HepG2 (cell line): ENCODE measurements around the gene RHOD. TPM values are rescaled to one million over a fixed set of nuclear protein-coding genes. Genes with fewer than 3 reads are reported as not detected.

Experiments
- GATAD2A ChIP-seq: IDR thresholded peaks from 2 replicates; pipeline ENCODE4 v1.6.1; 2016
- HNRNPLL ChIP-seq: fragments of 200-400 bp; formaldehyde crosslinking; IDR thresholded peaks from 2 replicates; pipeline ENCODE4 v1.6.1; 2017; ENCODE audit warnings: mild to moderate bottlenecking, low read depth, low read length; ENCODE audit not compliant: poor library complexity, severe bottlenecking
- ISL2 ChIP-seq: sonication (generic); formaldehyde crosslinking; IDR thresholded peaks from 2 replicates; pipeline ENCODE4 v1.5.0; 2020; ENCODE audit warnings: missing genetic modification reagents
- KDM2A ChIP-seq: sonication (generic); formaldehyde crosslinking; IDR thresholded peaks from 2 replicates; pipeline ENCODE4 v1.4.0; 2020; ENCODE audit warnings: low read depth, missing genetic modification reagents, borderline replicate concordance
- KDM5B ChIP-seq: sonication (generic); formaldehyde crosslinking; IDR thresholded peaks from 2 replicates; pipeline ENCODE4 v1.4.0; 2020; ENCODE audit warnings: missing genetic modification reagents, mild to moderate bottlenecking, borderline replicate concordance
- MTA1 ChIP-seq: sonication (generic); formaldehyde crosslinking; IDR thresholded peaks from 2 replicates; pipeline ENCODE4 v1.4.0; 2020; ENCODE audit warnings: missing genetic modification reagents, mild to moderate bottlenecking, borderline replicate concordance
- NFATC3 ChIP-seq: sonication (generic); formaldehyde crosslinking; IDR thresholded peaks from 2 replicates; pipeline ENCODE4 v1.5.1; 2020; ENCODE audit warnings: mild to moderate bottlenecking, missing genetic modification reagents
- SMAD9 ChIP-seq: sonication (generic); formaldehyde crosslinking; IDR thresholded peaks from 2 replicates; pipeline ENCODE4 v1.5.1; 2020; ENCODE audit warnings: mild to moderate bottlenecking, missing genetic modification reagents
- SMC3 ChIP-seq: IDR thresholded peaks from 2 replicates; pipeline ENCODE4 v1.6.1; 2011; ENCODE audit warnings: low read length, improper control_type of control experiment
- SOX6 ChIP-seq, 2 experiments: fragments of 450-650 bp in 1 of 2; sonication (generic) in 1 of 2; formaldehyde crosslinking in 1 of 2; IDR thresholded peaks; 2 replicates each; pipeline versions ENCODE4 v1.4.0 to v1.6.1; 2017 to 2020; ENCODE audit warnings: antibody characterized with exemption in 1 of 2, mild to moderate bottlenecking in 1 of 2, missing genetic modification reagents in 1 of 2
- STAG1 ChIP-seq: sonication (generic); formaldehyde crosslinking; IDR thresholded peaks from 2 replicates; pipeline ENCODE4 v1.4.0; 2020; ENCODE audit warnings: missing genetic modification reagents
- TOPORS ChIP-seq: sonication (generic); formaldehyde crosslinking; IDR thresholded peaks from 2 replicates; pipeline ENCODE4 v1.8.0; 2023; ENCODE audit warnings: mild to moderate bottlenecking, missing genetic modification reagents
- TRIM24 ChIP-seq: sonication (generic); formaldehyde crosslinking; IDR thresholded peaks from 2 replicates; pipeline ENCODE4 v1.8.0; 2022; ENCODE audit warnings: mild to moderate bottlenecking, missing genetic modification reagents
- XRCC5 ChIP-seq: fragments of 200-400 bp; formaldehyde crosslinking; optimal IDR thresholded peaks from 2 replicates; pipeline ENCODE3; 2017; ENCODE audit warnings: mild to moderate bottlenecking, low read length
- ZNF326 ChIP-seq: sonication (generic); formaldehyde crosslinking; IDR thresholded peaks from 2 replicates; pipeline ENCODE4 v1.4.0; 2020; ENCODE audit warnings: missing genetic modification reagents, borderline replicate concordance
- ZNF333 ChIP-seq: sonication (generic); formaldehyde crosslinking; IDR thresholded peaks from 2 replicates; pipeline ENCODE4 v1.4.0; 2020; ENCODE audit warnings: mild to moderate bottlenecking, missing genetic modification reagents, borderline replicate concordance
- ZNF776 ChIP-seq: sonication (generic); formaldehyde crosslinking; IDR thresholded peaks from 2 replicates; pipeline ENCODE4 v1.4.0; 2020; ENCODE audit warnings: mild to moderate bottlenecking, missing genetic modification reagents
- polyA plus RNA-seq, 8 experiments: library from polyadenylated mRNA; depleted of rRNA in 3 of 8; stranded (reverse) in 7 of 8; unstranded in 1 of 8; fragments of >200 nt; fragmentation: Illumina TruSeq in 4 of 8; extraction: Trizol in 4 of 8; gene quantifications; 2 replicates each; pipeline versions ENCODE4 v1.2.1 to v1.2.3, GENCODE V29; 2011 to 2016; ENCODE audit warnings: low read depth in 4 of 8, missing spikeins in 1 of 8, mixed read lengths in 1 of 8; ENCODE audit not compliant: insufficient read depth in 1 of 8
- total RNA-seq, 5 experiments: library from RNA; depleted of rRNA; stranded (reverse); fragments of >200 nt; fragmentation: Illumina TruSeq; extraction: Trizol; gene quantifications; 2 replicates each; pipeline ENCODE4 v1.2.3, GENCODE V29; 2016; ENCODE audit warnings: low read depth in 1 of 5
- TF ChIP-seq, protein P1 (sequence below): sonication (generic); formaldehyde crosslinking; IDR thresholded peaks from 2 replicates; pipeline ENCODE4 v1.9.0; 2022; ENCODE audit warnings: missing genetic modification reagents, mild to moderate bottlenecking, borderline replicate concordance
- TF ChIP-seq, protein P2 (sequence below): sonication (generic); formaldehyde crosslinking; IDR thresholded peaks from 2 replicates; pipeline ENCODE4 v1.5.1; 2020; ENCODE audit warnings: missing genetic modification reagents, mild to moderate bottlenecking, borderline replicate concordance
- TF ChIP-seq, protein P3 (sequence below): sonication (generic); formaldehyde crosslinking; IDR thresholded peaks from 2 replicates; pipeline ENCODE4 v1.4.0; 2020; ENCODE audit warnings: mild to moderate bottlenecking, missing genetic modification reagents
- TF ChIP-seq, protein P4 (sequence below): sonication (generic); formaldehyde crosslinking; IDR thresholded peaks from 2 replicates; pipeline ENCODE4 v1.4.0; 2020; ENCODE audit warnings: mild to moderate bottlenecking, missing genetic modification reagents
- TF ChIP-seq, protein P5 (sequence below): sonication (generic); formaldehyde crosslinking; IDR thresholded peaks from 2 replicates; pipeline ENCODE4 v1.5.0; 2020; ENCODE audit warnings: mild to moderate bottlenecking, missing genetic modification reagents, moderate library complexity

Gene RHOD
- total and polyA plus RNA-seq, 2 of the 13 experiments (the other 11 are each of a cell fraction or from before 2014, with no cell fraction given): 0.27 to 0.98 TPM

DNA sequence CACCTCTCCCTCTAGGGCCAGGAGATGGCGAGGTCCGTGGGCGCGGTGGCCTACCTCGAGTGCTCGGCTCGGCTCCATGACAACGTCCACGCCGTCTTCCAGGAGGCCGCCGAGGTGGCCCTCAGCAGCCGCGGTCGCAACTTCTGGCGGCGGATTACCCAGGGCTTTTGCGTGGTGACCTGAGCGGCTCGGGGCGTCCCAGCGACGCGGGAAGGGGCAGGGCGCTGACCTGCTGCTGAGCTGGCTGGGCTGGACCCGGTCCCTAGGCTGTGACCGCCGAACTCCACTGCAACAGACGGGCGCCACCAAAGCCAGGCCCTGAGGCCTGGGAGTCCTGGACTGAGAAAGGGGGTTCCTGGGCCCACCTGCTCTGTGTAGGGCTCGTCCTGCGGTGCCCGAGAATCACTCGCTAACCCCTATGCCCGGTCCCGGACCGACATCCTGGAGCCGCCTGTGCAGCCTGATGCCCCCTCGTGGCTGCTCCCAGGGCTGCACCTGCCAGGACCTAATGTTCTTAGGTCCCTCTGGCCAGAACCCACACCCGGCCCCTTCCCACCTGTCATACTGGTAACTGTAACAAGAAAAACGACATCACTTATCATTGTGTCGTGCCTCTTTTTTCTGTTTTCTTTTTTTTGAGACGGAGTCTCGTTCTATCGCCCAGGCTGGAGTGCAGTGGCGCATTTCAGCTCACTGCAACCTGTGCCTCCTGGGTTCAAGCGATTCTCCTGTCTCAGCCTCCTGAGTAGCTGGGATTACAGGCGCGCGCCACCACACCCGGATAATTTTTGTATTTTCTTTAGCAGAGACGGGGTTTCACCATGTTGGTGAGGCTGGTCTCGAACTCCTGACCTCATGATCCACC is 15.0 kb downstream of the RHOD start (continued):
- TF ChIP-seq, protein P1, sequence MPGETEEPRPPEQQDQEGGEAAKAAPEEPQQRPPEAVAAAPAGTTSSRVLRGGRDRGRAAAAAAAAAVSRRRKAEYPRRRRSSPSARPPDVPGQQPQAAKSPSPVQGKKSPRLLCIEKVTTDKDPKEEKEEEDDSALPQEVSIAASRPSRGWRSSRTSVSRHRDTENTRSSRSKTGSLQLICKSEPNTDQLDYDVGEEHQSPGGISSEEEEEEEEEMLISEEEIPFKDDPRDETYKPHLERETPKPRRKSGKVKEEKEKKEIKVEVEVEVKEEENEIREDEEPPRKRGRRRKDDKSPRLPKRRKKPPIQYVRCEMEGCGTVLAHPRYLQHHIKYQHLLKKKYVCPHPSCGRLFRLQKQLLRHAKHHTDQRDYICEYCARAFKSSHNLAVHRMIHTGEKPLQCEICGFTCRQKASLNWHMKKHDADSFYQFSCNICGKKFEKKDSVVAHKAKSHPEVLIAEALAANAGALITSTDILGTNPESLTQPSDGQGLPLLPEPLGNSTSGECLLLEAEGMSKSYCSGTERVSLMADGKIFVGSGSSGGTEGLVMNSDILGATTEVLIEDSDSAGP (CRISPR knock-in tag): peak; percentile 38; the same call in 1 of the 2 replicates
- 0 out of 2 replicates have a peak, but pooled peaks have one; percentile 52 for TF ChIP-seq ZNF333 (CRISPR knock-in tag)
- TF ChIP-seq SMAD9: 0 out of 2 replicates have a peak, but pooled peaks have one; percentile 28
- TF ChIP-seq GATAD2A (CRISPR knock-in tag): 0 out of 2 replicates have a peak, but pooled peaks have one; percentile 20
- TF ChIP-seq SOX6 (IDR thresholded peaks at IDR 0.05): no peak
- TF ChIP-seq SOX6 (CRISPR knock-in tag; IDR thresholded peaks at IDR 0.05): peak; percentile 46; the same call in 1 of the 2 replicates
- TF ChIP-seq, protein P2, sequence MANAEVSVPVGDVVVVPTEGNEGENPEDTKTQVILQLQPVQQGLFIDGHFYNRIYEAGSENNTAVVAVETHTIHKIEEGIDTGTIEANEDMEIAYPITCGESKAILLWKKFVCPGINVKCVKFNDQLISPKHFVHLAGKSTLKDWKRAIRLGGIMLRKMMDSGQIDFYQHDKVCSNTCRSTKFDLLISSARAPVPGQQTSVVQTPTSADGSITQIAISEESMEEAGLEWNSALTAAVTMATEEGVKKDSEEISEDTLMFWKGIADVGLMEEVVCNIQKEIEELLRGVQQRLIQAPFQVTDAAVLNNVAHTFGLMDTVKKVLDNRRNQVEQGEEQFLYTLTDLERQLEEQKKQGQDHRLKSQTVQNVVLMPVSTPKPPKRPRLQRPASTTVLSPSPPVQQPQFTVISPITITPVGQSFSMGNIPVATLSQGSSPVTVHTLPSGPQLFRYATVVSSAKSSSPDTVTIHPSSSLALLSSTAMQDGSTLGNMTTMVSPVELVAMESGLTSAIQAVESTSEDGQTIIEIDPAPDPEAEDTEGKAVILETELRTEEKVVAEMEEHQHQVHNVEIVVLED (CRISPR knock-in tag): 0 out of 2 replicates have a peak, but pooled peaks have one; percentile 21
- peak; percentile 27 for TF ChIP-seq HNRNPLL
- peak; percentile 72; the same call in 1 of the 2 replicates for TF ChIP-seq KDM5B (CRISPR knock-in tag)
- no peak for TF ChIP-seq MTA1 (CRISPR knock-in tag)
- TF ChIP-seq TRIM24 (CRISPR knock-in tag): no peak
- TF ChIP-seq, protein P3, sequence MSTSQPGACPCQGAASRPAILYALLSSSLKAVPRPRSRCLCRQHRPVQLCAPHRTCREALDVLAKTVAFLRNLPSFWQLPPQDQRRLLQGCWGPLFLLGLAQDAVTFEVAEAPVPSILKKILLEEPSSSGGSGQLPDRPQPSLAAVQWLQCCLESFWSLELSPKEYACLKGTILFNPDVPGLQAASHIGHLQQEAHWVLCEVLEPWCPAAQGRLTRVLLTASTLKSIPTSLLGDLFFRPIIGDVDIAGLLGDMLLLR (CRISPR knock-in tag): 0 out of 2 replicates have a peak, but pooled peaks have one; percentile 30
- TF ChIP-seq SMC3: peak; percentile 61; the same call in 1 of the 2 replicates
- TF ChIP-seq, protein P4, sequence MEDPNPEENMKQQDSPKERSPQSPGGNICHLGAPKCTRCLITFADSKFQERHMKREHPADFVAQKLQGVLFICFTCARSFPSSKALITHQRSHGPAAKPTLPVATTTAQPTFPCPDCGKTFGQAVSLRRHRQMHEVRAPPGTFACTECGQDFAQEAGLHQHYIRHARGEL: peak; percentile 24; the same call in 1 of the 2 replicates
- TF ChIP-seq STAG1 (CRISPR knock-in tag): peak; percentile 68
- TF ChIP-seq NFATC3 (CRISPR knock-in tag): no peak
- TF ChIP-seq XRCC5: peak; percentile 74
- TF ChIP-seq, protein P5, sequence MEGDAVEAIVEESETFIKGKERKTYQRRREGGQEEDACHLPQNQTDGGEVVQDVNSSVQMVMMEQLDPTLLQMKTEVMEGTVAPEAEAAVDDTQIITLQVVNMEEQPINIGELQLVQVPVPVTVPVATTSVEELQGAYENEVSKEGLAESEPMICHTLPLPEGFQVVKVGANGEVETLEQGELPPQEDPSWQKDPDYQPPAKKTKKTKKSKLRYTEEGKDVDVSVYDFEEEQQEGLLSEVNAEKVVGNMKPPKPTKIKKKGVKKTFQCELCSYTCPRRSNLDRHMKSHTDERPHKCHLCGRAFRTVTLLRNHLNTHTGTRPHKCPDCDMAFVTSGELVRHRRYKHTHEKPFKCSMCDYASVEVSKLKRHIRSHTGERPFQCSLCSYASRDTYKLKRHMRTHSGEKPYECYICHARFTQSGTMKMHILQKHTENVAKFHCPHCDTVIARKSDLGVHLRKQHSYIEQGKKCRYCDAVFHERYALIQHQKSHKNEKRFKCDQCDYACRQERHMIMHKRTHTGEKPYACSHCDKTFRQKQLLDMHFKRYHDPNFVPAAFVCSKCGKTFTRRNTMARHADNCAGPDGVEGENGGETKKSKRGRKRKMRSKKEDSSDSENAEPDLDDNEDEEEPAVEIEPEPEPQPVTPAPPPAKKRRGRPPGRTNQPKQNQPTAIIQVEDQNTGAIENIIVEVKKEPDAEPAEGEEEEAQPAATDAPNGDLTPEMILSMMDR (CRISPR knock-in tag): peak; percentile 86
- no peak for TF ChIP-seq ZNF326 (CRISPR knock-in tag)
- TF ChIP-seq ZNF776 (CRISPR knock-in tag): 0 out of 2 replicates have a peak, but pooled peaks have one; percentile 46
- TF ChIP-seq KDM2A (CRISPR knock-in tag): peak; percentile 60; the same call in 1 of the 2 replicates
- TF ChIP-seq ISL2: 0 out of 2 replicates have a peak, but pooled peaks have one; percentile 29
- no peak for TF ChIP-seq TOPORS
